ENCODE measurements around the gene CD248.
A peak's percentile ranks its signal among the peaks of the same experiment; 100 is the strongest.
"Not testable (repeated sequence)": the region's sequence is repeated elsewhere in the genome, so short reads cannot be mapped to it uniquely, and the experiment has no call there.

The CD248 gene

GRCh38 chr11:66317322-66317722 lies 478 bp upstream of the CD248 start:
- H3K9me3 Mint-ChIP-seq: no peaks in the 10 kb centered on the region
- peak overlapping the region; percentile 92 to 93 for H3K27ac Mint-ChIP-seq
- peak overlapping the region; percentile 60 to 63 for H3K4me3 Mint-ChIP-seq
- DNase-seq (peak in 1 of 3 experiments; percentile 23), ATAC-seq (replicated peaks) (no peak)
- H3K4me1 Mint-ChIP-seq (ENCODE audit: low read depth in 2 of 2): peaks cover 34 to 36% of the 10 kb centered on the region in 2 donors
- H3K36me3 Mint-ChIP-seq (ENCODE audit: insufficient read depth): peaks cover 16% of the 10 kb centered on the region
- no peaks in the 10 kb centered on the region for H3K27me3 Mint-ChIP-seq

GRCh38 chr11:66315921-66316811 lies 678 bp downstream of the CD248 start:
- H3K4me3 Mint-ChIP-seq: peak overlapping the region; percentile 62 to 87
- DNase-seq: no peak
- no peaks in the 10 kb centered on the region for H3K9me3 Mint-ChIP-seq
- H3K4me1 Mint-ChIP-seq (ENCODE audit: low read depth in 2 of 2): peaks cover 34 to 39% of the 10 kb centered on the region in 2 donors
- H3K36me3 Mint-ChIP-seq (ENCODE audit: insufficient read depth): peaks cover 22% of the 10 kb centered on the region
- no peak for ATAC-seq (replicated peaks)
- H3K27ac Mint-ChIP-seq: peak overlapping the region in 1 of 2 donors; percentile 80
- H3K27me3 Mint-ChIP-seq: no peaks in the 10 kb centered on the region

- Mint-ChIP-seq H3K4me3 (peak overlapping the region; percentile 62 to 87), H3K9me3 (no peaks in the 10 kb centered on the region), H3K27ac (peak overlapping the region; percentile 80 to 97), H3K36me3 (ENCODE audit: insufficient read depth) (peaks cover 22% of the 10 kb centered on the region), H3K4me1 (ENCODE audit: low read depth in 2 of 2) (peaks cover 34 to 39% of the 10 kb centered on the region in 2 donors), H3K27me3 (no peaks in the 10 kb centered on the region)
- DNase-seq: no peak
- no peak for ATAC-seq (replicated peaks)
Observed at GRCh38 chr11:66315498-66315885, 1.4 kb downstream of the CD248 start.

- Mint-ChIP-seq H3K36me3 (ENCODE audit: insufficient read depth) (peaks cover 18% of the 10 kb centered on the region), H3K4me1 (ENCODE audit: low read depth in 2 of 2) (peaks cover 34 to 36% of the 10 kb centered on the region in 2 donors), H3K4me3 (peak overlapping the region; percentile 74 to 87), H3K27ac (peak overlapping the region; percentile 80 to 97), H3K27me3 (no peaks in the 10 kb centered on the region), H3K9me3 (no peaks in the 10 kb centered on the region)
- DNase-seq (no peak), ATAC-seq (replicated peaks) (no peak)
Observed at GRCh38 chr11:66314561-66315497, 2.0 kb downstream of the CD248 start.

GRCh38 chr11:66314186-66314501 lies 2.7 kb downstream of the CD248 start:
- DNase-seq (no peak), ATAC-seq (replicated peaks) (no peak)
- Mint-ChIP-seq H3K9me3 (no peaks in the 10 kb centered on the region), H3K27ac (peak overlapping the region; percentile 68 to 97), H3K4me1 (ENCODE audit: low read depth in 2 of 2) (peaks cover 29 to 31% of the 10 kb centered on the region in 2 donors), H3K27me3 (no peaks in the 10 kb centered on the region), H3K36me3 (ENCODE audit: insufficient read depth) (peaks cover 18% of the 10 kb centered on the region), H3K4me3 (peak overlapping the region; percentile 74 to 87)

GRCh38 chr11:66313321-66314185 lies 3.3 kb downstream of the CD248 start:
- no peak for ATAC-seq (replicated peaks)
- Mint-ChIP-seq H3K27ac (peak overlapping the region; percentile 68 to 97), H3K9me3 (no peaks in the 10 kb centered on the region), H3K36me3 (ENCODE audit: insufficient read depth) (peaks cover 18% of the 10 kb centered on the region), H3K27me3 (no peaks in the 10 kb centered on the region), H3K4me1 (ENCODE audit: low read depth in 2 of 2) (peaks cover 23 to 25% of the 10 kb centered on the region in 2 donors), H3K4me3 (peak overlapping the region; percentile 74 to 87)
- no peak for DNase-seq

GRCh38 chr11:66312549-66313320 lies 4.1 kb downstream of the CD248 start:
- H3K36me3 Mint-ChIP-seq (ENCODE audit: insufficient read depth): peaks cover 18% of the 10 kb centered on the region
- peak; percentile 66 for ATAC-seq (replicated peaks)

GRCh38 chr11:66311965-66312548 lies 4.8 kb downstream of the CD248 start:
- no peaks in the 10 kb centered on the region for H3K9me3 Mint-ChIP-seq
- H3K4me3 Mint-ChIP-seq: peak overlapping the region; percentile 74 to 87

More at GRCh38 chr11:66312549-66313320, 4.1 kb downstream of the CD248 start:
- no peaks in the 10 kb centered on the region for H3K9me3 Mint-ChIP-seq
- peak overlapping the region; percentile 74 to 87 for H3K4me3 Mint-ChIP-seq
- peak overlapping the region; percentile 68 to 97 for H3K27ac Mint-ChIP-seq
- H3K4me1 Mint-ChIP-seq (ENCODE audit: low read depth in 2 of 2): peaks cover 16 to 18% of the 10 kb centered on the region in 2 donors
- DNase-seq: peak; percentile 97 to 100 (median 98)
- H3K27me3 Mint-ChIP-seq: peaks cover 0 to 3% of the 10 kb centered on the region in 2 donors

GRCh38 chr11:66311470-66311964 lies 5.3 kb downstream of the CD248 start:
- ATAC-seq (replicated peaks): no peak
- no peaks in the 10 kb centered on the region for H3K9me3 Mint-ChIP-seq
- H3K27ac Mint-ChIP-seq: peak overlapping the region; percentile 20 to 97

More at GRCh38 chr11:66311965-66312548, 4.8 kb downstream of the CD248 start:
- peaks cover 18% of the 10 kb centered on the region for H3K36me3 Mint-ChIP-seq (ENCODE audit: insufficient read depth)
- peaks cover 13 to 16% of the 10 kb centered on the region in 2 donors for H3K4me1 Mint-ChIP-seq (ENCODE audit: low read depth in 2 of 2)
- ATAC-seq (replicated peaks) (peak; percentile 72), DNase-seq (peak; percentile 98 to 100 (median 98))
- peaks cover 0 to 10% of the 10 kb centered on the region in 2 donors for H3K27me3 Mint-ChIP-seq
- H3K27ac Mint-ChIP-seq: peak overlapping the region; percentile 20 to 97

GRCh38 chr11:66310803-66311440 lies 5.9 kb downstream of the CD248 start:
- peaks cover 0 to 11% of the 10 kb centered on the region in 2 donors for H3K27me3 Mint-ChIP-seq
- H3K4me1 Mint-ChIP-seq (ENCODE audit: low read depth in 2 of 2): peaks cover 12 to 16% of the 10 kb centered on the region in 2 donors
- not testable (repeated sequence) for ATAC-seq (replicated peaks); DNase-seq; H3K4me3 Mint-ChIP-seq; H3K9me3 Mint-ChIP-seq
- H3K27ac Mint-ChIP-seq: peak overlapping the region in 1 of 2 donors; percentile 97
- peaks cover 18% of the 10 kb centered on the region for H3K36me3 Mint-ChIP-seq (ENCODE audit: insufficient read depth)

More at GRCh38 chr11:66311470-66311964, 5.3 kb downstream of the CD248 start:
- H3K4me3 Mint-ChIP-seq: peak overlapping the region; percentile 74 to 87
- peaks cover 0 to 11% of the 10 kb centered on the region in 2 donors for H3K27me3 Mint-ChIP-seq
- no peak for DNase-seq
- peaks cover 18% of the 10 kb centered on the region for H3K36me3 Mint-ChIP-seq (ENCODE audit: insufficient read depth)
- peaks cover 13 to 16% of the 10 kb centered on the region in 2 donors for H3K4me1 Mint-ChIP-seq (ENCODE audit: low read depth in 2 of 2)

GRCh38 chr11:66310324-66310723 lies 6.5 kb downstream of the CD248 start:
- Mint-ChIP-seq H3K9me3 (no peaks in the 10 kb centered on the region), H3K27ac (no peak overlapping the region), H3K4me3 (no peak overlapping the region), H3K4me1 (ENCODE audit: low read depth in 2 of 2) (peaks cover 7 to 13% of the 10 kb centered on the region in 2 donors), H3K36me3 (ENCODE audit: insufficient read depth) (peaks cover 15% of the 10 kb centered on the region), H3K27me3 (peaks cover 0 to 11% of the 10 kb centered on the region in 2 donors)
- no peak for DNase-seq
- ATAC-seq (replicated peaks): no peak
